Measurements from ENCODE around the gene SETX. TPM values are rescaled to one million over a fixed set of nuclear protein-coding genes. Genes with fewer than 3 reads are reported as not detected.
"Not testable (repeated sequence)": the region's sequence is repeated elsewhere in the genome, so short reads cannot be mapped to it uniquely, and the experiment has no call there.

Gene SETX
- total RNA-seq, 2 experiments from 2014 or later = 67.9 to 79.2 TPM

DNA sequence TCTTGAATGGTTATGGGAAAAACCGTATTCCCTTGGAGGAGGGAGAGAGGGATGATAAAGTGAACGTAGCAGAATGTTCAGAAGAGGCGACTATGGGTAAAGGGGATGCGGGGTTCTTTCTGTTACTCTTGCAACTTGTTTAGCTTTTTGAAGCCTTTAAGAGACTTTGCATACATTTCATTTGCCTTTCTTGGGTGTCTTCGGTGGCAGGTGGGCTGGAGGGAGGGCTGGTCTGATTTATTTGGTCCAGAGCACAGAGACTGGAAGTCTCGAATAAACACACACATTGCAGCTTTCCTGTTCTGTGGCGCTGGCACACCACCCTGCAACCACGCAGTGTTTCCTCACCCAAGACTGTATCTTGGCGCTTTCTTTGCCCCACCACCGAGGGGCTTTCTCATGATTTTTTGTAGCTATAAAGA, 28.7 kb upstream of the SETX start:
- H3K4me2 ChIP-seq (ENCODE audit: low read length) = peak overlapping the region; percentile 87
- POLR2A ChIA-PET = interaction anchor here (0.6 to 7.4 kb wide), 12 partner anchors 11 to 376 kb away, joined by 3 to 119 read pairs (median 4); partner anchors contain the start of gene SETX

DNA sequence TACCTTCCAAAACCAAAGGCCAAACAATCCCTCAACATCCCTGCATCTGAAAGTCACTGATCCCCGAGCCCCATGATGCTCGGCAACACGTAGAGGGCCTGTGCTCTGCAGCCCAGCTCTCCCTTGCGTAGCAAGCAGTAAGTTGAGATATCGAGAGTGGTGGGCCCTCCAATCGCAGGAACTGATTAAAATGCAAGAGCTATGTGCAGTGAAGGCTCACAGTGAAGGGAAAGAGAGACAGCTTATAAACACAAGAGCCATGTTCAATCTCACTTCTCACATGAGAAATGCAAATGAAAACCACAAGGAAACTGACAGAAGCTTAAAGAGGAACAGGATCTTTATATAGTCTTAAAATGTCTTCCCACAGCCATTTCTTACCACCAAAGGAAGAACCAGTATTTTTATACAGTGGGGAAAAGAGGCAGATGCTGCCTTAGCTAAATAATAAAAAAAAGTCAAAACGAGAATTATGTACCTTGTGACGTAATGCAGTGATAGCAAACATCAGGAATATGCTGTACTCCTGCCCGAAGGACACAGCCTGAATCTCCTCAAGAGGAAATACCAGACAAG, 27.3 kb upstream of the SETX start:
- peaks cover 54% of the 10 kb centered on the region for H3K36me3 ChIP-seq (ENCODE audit: insufficient read depth, low read length)
- H3K27ac ChIP-seq (ENCODE audit: low read depth, low read length, poor library complexity, severe bottlenecking) = peak overlapping the region; percentile 99
- peak overlapping the region; percentile 55 for H3K4me3 ChIP-seq (ENCODE audit: low read depth, low read length, poor library complexity, severe bottlenecking)
- H3K9me2 ChIP-seq (ENCODE audit: insufficient read depth, low read length) = no peaks in the 10 kb centered on the region
- intact Hi-C loops (cut with micrococcal nuclease; ENCODE audit: unreplicated experiment) = loop anchor here (1.0 to 5.0 kb wide), 2 partner anchors 27 to 115 kb away; no protein-coding TSS in a partner anchor
- no peaks in the 10 kb centered on the region for H4K20me1 ChIP-seq (ENCODE audit: insufficient read depth, low read length)
- peak; percentile 93 for DNase-seq (ENCODE audit: low spot score)
- TF ChIP-seq, protein P1, sequence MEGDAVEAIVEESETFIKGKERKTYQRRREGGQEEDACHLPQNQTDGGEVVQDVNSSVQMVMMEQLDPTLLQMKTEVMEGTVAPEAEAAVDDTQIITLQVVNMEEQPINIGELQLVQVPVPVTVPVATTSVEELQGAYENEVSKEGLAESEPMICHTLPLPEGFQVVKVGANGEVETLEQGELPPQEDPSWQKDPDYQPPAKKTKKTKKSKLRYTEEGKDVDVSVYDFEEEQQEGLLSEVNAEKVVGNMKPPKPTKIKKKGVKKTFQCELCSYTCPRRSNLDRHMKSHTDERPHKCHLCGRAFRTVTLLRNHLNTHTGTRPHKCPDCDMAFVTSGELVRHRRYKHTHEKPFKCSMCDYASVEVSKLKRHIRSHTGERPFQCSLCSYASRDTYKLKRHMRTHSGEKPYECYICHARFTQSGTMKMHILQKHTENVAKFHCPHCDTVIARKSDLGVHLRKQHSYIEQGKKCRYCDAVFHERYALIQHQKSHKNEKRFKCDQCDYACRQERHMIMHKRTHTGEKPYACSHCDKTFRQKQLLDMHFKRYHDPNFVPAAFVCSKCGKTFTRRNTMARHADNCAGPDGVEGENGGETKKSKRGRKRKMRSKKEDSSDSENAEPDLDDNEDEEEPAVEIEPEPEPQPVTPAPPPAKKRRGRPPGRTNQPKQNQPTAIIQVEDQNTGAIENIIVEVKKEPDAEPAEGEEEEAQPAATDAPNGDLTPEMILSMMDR (conservative IDR thresholded peaks at IDR 0.05; ENCODE audit: low read length) = no peak
- TF ChIP-seq EZH2phosphoT487 (IDR thresholded peaks at IDR 0.05; ENCODE audit: borderline replicate concordance, low read depth, low read length) = no peak
- H2AFZ ChIP-seq (ENCODE audit: low read length) = peak overlapping the region; percentile 11; the same call in 1 of the 2 replicates
- ChIA-PET CTCF (ENCODE audit: unreplicated experiment) (interaction anchor here (0.8 to 2.3 kb wide), 2 partner anchors 9 to 29 kb away, joined by 4 to 10 read pairs; no protein-coding TSS in a partner anchor), POLR2A (interaction anchor here (0.5 to 7.4 kb wide), 9 partner anchors 9 to 705 kb away, joined by 3 to 119 read pairs (median 5); partner anchors contain the start of gene SETX)
- H3K4me1 ChIP-seq (ENCODE audit: insufficient read depth, low read length, poor library complexity, severe bottlenecking) = peaks cover 75% of the 10 kb centered on the region
- no TSS peak for BruUV-seq (replicated peaks)
- peak overlapping the region; percentile 87 for H3K4me2 ChIP-seq (ENCODE audit: low read length)
- H3K9me3 ChIP-seq (ENCODE audit: low read length) = no peaks in the 10 kb centered on the region
- peaks cover 15% of the 10 kb centered on the region; the same call in 1 of the 2 replicates for H3K79me2 ChIP-seq (ENCODE audit: insufficient read depth, low read depth, low read length)

More for the DNA sequence above, 28.7 kb upstream of the SETX start:
- no peaks in the 10 kb centered on the region for H4K20me1 ChIP-seq (ENCODE audit: insufficient read depth, low read length)
- H3K9me3 ChIP-seq (ENCODE audit: low read length) = no peaks in the 10 kb centered on the region
- no peak for TF ChIP-seq EZH2phosphoT487 (IDR thresholded peaks at IDR 0.05; ENCODE audit: borderline replicate concordance, low read depth, low read length)
- TF ChIP-seq, protein P1 (conservative IDR thresholded peaks at IDR 0.05; ENCODE audit: low read length) = peak; percentile 76
- CTCF ChIA-PET (ENCODE audit: unreplicated experiment) = interaction anchor here (0.7 to 2.3 kb wide), 5 partner anchors 9 to 32 kb away, joined by 3 to 10 read pairs (median 4); partner anchors contain the start of gene SETX
- H3K9me2 ChIP-seq (ENCODE audit: insufficient read depth, low read length) = no peaks in the 10 kb centered on the region
- H2AFZ ChIP-seq (ENCODE audit: low read length) = no peak overlapping the region
- intact Hi-C loops (cut with micrococcal nuclease; ENCODE audit: unreplicated experiment) = loop anchor here (1.0 to 5.0 kb wide), 2 partner anchors 32 to 116 kb away; no protein-coding TSS in a partner anchor
- BruUV-seq (replicated peaks) = no TSS peak
- H3K4me1 ChIP-seq (ENCODE audit: insufficient read depth, low read length, poor library complexity, severe bottlenecking) = peaks cover 75% of the 10 kb centered on the region
- peaks cover 54% of the 10 kb centered on the region for H3K36me3 ChIP-seq (ENCODE audit: insufficient read depth, low read length)
- peak overlapping the region; percentile 99 for H3K27ac ChIP-seq (ENCODE audit: low read depth, low read length, poor library complexity, severe bottlenecking)
- peaks cover 15% of the 10 kb centered on the region; the same call in 1 of the 2 replicates for H3K79me2 ChIP-seq (ENCODE audit: insufficient read depth, low read depth, low read length)
- peak; percentile 91 for DNase-seq (ENCODE audit: low spot score)
- peak overlapping the region; percentile 54 for H3K4me3 ChIP-seq (ENCODE audit: low read depth, low read length, poor library complexity, severe bottlenecking)

GRCh38 chr9:132378416-132378815, 23.6 kb upstream of the SETX start:
- H3K4me2 ChIP-seq (ENCODE audit: low read length); CTCF ChIA-PET (ENCODE audit: unreplicated experiment); H4K20me1 ChIP-seq (ENCODE audit: insufficient read depth, low read length); H3K9me2 ChIP-seq (ENCODE audit: insufficient read depth, low read length); POLR2A ChIA-PET; H3K9me3 ChIP-seq (ENCODE audit: low read length); H3K4me3 ChIP-seq (ENCODE audit: low read depth, low read length, poor library complexity, severe bottlenecking); H3K27ac ChIP-seq (ENCODE audit: low read depth, low read length, poor library complexity, severe bottlenecking); H2AFZ ChIP-seq (ENCODE audit: low read length); intact Hi-C loops (cut with micrococcal nuclease; ENCODE audit: unreplicated experiment); DNase-seq (ENCODE audit: low spot score); BruUV-seq (replicated peaks): not testable (repeated sequence)
- Histone ChIP-seq H3K4me1 (ENCODE audit: insufficient read depth, low read length, poor library complexity, severe bottlenecking) (peaks cover 58% of the 10 kb centered on the region), H3K36me3 (ENCODE audit: insufficient read depth, low read length) (peaks cover 50% of the 10 kb centered on the region), H3K79me2 (ENCODE audit: insufficient read depth, low read depth, low read length) (peaks cover 15% of the 10 kb centered on the region; the same call in 1 of the 2 replicates)

DNA sequence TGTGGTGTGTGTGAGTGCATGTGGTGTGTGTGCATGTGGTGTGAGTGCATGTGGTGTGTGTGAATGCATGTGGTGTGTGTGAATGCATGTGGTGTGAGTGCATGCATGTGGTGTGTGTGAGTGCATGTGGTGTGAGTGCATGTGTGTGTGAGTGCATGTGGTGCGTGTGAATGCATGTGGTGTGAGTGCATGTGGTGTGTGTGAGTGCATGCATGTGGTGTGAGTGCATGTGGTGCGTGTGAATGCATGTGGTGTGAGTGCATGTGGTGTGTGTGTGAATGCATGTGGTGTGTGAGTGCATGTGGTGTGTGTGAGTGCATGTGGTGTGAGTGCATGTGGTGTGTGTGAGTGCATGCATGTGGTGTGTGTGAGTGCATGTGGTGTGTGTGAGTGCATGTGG, 23.0 kb upstream of the SETX start:
- H3K27ac ChIP-seq (ENCODE audit: low read depth, low read length, poor library complexity, severe bottlenecking); H4K20me1 ChIP-seq (ENCODE audit: insufficient read depth, low read length); H3K4me3 ChIP-seq (ENCODE audit: low read depth, low read length, poor library complexity, severe bottlenecking); H3K9me3 ChIP-seq (ENCODE audit: low read length); DNase-seq (ENCODE audit: low spot score); H3K9me2 ChIP-seq (ENCODE audit: insufficient read depth, low read length); H3K4me2 ChIP-seq (ENCODE audit: low read length); H2AFZ ChIP-seq (ENCODE audit: low read length); POLR2A ChIA-PET; intact Hi-C loops (cut with micrococcal nuclease; ENCODE audit: unreplicated experiment); BruUV-seq (replicated peaks); CTCF ChIA-PET (ENCODE audit: unreplicated experiment): not testable (repeated sequence)
- H3K4me1 ChIP-seq (ENCODE audit: insufficient read depth, low read length, poor library complexity, severe bottlenecking) = peaks cover 58% of the 10 kb centered on the region
- peaks cover 15% of the 10 kb centered on the region; the same call in 1 of the 2 replicates for H3K79me2 ChIP-seq (ENCODE audit: insufficient read depth, low read depth, low read length)
- peaks cover 50% of the 10 kb centered on the region for H3K36me3 ChIP-seq (ENCODE audit: insufficient read depth, low read length)

All from OCI-LY7 (cell line).